ENCODE measurements around the gene ZNF492.
"Not testable (repeated sequence)": the region's sequence is repeated elsewhere in the genome, so short reads cannot be mapped to it uniquely, and the experiment has no call there.

ZNF492 gene

GRCh38 chr19:22633706-22634449, at the start of gene ZNF492:
ZNF492 (plus strand) TSS chr19:22634324; CDS start chr19:22653400, 19,076 bp downstream.
- DNase-seq (ENCODE audit: low spot score), result not testable (repeated sequence)

GRCh38 chr19:22595422-22595821, 38.7 kb upstream of the ZNF492 start:
- no peak for DNase-seq (ENCODE audit: low spot score)

GRCh38 chr19:22595918-22596341, 38.2 kb upstream of the ZNF492 start:
- no peak for DNase-seq (ENCODE audit: low spot score)

- DNase-seq (ENCODE audit: low spot score), result no peak
These were observed 33.2 kb upstream of the ZNF492 start for GRCh38 chr19:22600690-22601648.

GRCh38 chr19:22601906-22602630, 32.1 kb upstream of the ZNF492 start:
- no peak for DNase-seq (ENCODE audit: low spot score)

- DNase-seq (ENCODE audit: low spot score), result no peak
These were observed 31.4 kb upstream of the ZNF492 start for GRCh38 chr19:22602631-22603272.

GRCh38 chr19:22603518-22604440, 30.3 kb upstream of the ZNF492 start:
- DNase-seq (ENCODE audit: low spot score), result no peak

GRCh38 chr19:22604571-22605274, 29.4 kb upstream of the ZNF492 start:
- DNase-seq (ENCODE audit: low spot score), result no peak

- no peak for DNase-seq (ENCODE audit: low spot score)
These were observed 28.6 kb upstream of the ZNF492 start for GRCh38 chr19:22605275-22606211.

- DNase-seq (ENCODE audit: low spot score), result no peak
These were observed 27.9 kb upstream of the ZNF492 start for GRCh38 chr19:22606212-22606553.

- no peak for DNase-seq (ENCODE audit: low spot score)
These were observed 27.0 kb upstream of the ZNF492 start for GRCh38 chr19:22606954-22607652.

- no peak for DNase-seq (ENCODE audit: low spot score)
These were observed 26.3 kb upstream of the ZNF492 start for GRCh38 chr19:22607653-22608430.

- DNase-seq (ENCODE audit: low spot score), result no peak
These were observed 25.7 kb upstream of the ZNF492 start for GRCh38 chr19:22608441-22608840.

- no peak for DNase-seq (ENCODE audit: low spot score)
These were observed 24.5 kb upstream of the ZNF492 start for GRCh38 chr19:22609630-22610029.

- no peak for DNase-seq (ENCODE audit: low spot score)
These were observed 24.0 kb upstream of the ZNF492 start for GRCh38 chr19:22610121-22610520.

- no peak for DNase-seq (ENCODE audit: low spot score)
These were observed 21.8 kb upstream of the ZNF492 start for GRCh38 chr19:22612316-22612715.

GRCh38 chr19:22616659-22617058, 17.5 kb upstream of the ZNF492 start:
- no peak for DNase-seq (ENCODE audit: low spot score)

GRCh38 chr19:22617181-22617580, 16.9 kb upstream of the ZNF492 start:
- not testable (repeated sequence) for DNase-seq (ENCODE audit: low spot score)

Measured in NAMALWA (cell line).